ENCODE results near the gene KCNC1.

Gene KCNC1

DNA sequence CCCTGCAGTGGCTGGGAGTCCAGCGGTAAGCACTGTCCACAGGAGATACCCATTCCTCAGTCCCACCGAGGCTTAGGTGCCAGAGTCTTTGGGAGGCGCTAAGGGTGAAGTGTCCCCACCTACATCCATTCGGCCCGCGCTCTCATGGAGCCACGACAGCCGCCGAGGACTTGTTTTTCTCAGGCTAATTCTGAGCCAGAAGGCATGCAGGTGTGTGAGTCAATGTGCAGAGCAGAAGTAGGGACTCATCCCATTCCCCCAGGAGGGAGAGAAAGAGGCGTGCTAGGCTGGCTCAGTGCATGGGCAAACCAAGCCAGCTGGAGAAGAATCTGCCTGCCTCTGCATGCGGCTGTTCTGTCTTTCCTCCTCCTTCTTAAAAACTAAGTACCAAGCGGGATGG lies 46.6 kb downstream of the KCNC1 start:
- no peak for DNase-seq
- TF ChIP-seq POLR2A (IDR thresholded peaks at IDR 0.05; ENCODE audit: low read length) (no peak), GATA1 (IDR thresholded peaks at IDR 0.05; ENCODE audit: low read depth, low read length) (no peak)

DNA sequence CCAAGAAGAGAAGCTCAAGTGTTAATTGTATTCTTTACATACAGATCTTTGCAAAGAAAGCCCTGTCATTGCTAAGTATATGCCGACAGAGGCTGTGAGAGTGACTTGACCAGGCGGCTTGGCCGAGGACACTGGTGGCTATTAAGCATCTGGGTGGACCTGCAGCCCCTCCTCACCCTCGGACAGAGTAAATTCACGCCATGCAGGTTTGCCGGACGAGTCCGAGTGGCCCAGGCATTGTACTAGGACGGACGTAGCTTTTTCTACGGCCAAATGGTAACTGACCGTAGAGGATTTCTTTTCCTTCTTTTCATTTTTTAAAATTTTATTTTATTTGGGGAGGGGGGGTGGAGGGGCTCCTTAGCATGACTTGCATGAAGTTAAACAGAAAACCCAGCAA lies 47.0 kb downstream of the KCNC1 start:
- TF ChIP-seq POLR2A (IDR thresholded peaks at IDR 0.05; ENCODE audit: low read length) = no peak
- no peak for TF ChIP-seq GATA1 (IDR thresholded peaks at IDR 0.05; ENCODE audit: low read depth, low read length)
- DNase-seq = no peak

DNA sequence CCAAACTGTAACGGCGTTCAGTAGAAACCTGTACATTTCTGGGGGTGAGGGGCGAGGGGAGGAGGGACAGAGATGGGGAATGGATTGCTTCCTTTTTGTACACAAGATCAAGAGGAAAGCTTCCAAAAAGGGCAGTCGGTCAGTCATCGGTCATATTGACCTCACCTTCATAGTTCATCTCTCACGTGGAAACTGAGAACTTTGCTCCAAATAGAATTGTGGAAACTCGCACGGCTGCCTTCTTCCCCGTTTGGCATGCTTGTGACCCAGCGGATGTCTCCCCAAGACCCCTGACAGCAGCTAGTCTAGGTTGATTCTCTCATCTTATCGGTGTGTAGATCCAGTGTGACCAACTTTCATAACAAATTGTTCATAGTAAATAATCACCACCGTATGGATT lies 47.6 kb downstream of the KCNC1 start:
- DNase-seq = no peak
- TF ChIP-seq GATA1 (IDR thresholded peaks at IDR 0.05; ENCODE audit: low read depth, low read length) = no peak
- TF ChIP-seq POLR2A (IDR thresholded peaks at IDR 0.05; ENCODE audit: low read length) = no peak

DNA sequence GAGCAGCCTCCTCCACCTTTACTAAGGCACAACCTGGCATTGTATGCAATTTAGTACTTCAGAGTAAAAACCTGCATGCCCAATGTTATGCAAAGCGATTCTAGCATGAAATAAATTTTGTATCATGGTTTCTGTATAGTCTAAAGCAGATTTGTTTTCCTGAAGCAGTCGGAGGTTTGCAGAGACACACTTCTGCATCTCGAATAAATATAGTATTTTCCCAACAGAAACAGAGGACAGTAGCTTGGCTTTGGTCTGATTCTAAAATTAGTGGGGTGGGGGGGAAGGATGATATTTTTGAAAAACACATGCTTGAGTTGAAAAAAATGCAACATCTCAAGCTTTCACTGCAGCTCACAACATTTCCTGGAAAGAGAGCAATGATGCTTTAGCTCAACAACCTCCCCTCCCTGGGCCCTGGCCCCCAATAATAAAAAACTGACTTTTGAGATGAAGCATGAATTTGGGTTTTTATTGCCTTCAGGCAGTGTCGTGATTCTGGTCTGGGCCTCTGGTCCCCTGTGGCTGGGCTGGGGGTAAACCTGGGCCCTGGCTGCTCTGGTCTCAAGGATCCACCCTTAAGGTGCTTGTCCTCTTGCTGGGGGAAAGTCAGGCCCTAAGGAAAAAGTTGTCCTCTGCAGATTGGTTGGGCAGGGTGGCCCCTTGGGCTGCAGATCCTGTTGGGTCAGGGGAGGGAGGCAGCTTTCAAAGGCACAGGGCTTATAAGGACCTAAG lies 48.2 kb downstream of the KCNC1 start:
- TF ChIP-seq POLR2A (IDR thresholded peaks at IDR 0.05; ENCODE audit: low read length) = no peak
- no peak for TF ChIP-seq GATA1 (IDR thresholded peaks at IDR 0.05; ENCODE audit: low read depth, low read length)

DNA sequence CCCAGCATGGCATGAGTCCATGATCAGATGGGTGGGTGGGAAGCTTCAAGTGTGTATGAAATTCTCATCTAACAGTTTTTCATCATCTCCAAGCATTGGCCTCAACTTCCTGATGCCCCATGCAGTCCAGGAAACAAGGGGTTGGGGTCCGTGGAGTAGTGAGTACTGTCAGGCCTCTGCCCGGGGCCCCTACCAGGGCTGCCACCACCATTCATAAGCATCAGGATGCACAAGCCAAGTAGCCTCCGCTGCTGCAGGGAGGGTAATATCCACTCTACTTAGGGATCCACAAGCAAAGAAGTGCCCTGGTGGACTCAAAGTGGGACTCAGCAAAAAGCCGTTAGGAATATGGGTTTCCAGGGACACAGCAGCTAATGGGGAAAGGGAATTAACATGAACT lies 49.3 kb downstream of the KCNC1 start:
- TF ChIP-seq GATA1 (IDR thresholded peaks at IDR 0.05; ENCODE audit: low read depth, low read length) (no peak), POLR2A (IDR thresholded peaks at IDR 0.05; ENCODE audit: low read length) (no peak)
- no peak for DNase-seq

More for the DNA sequence above, 48.2 kb downstream of the KCNC1 start:
- no peak for DNase-seq

DNA sequence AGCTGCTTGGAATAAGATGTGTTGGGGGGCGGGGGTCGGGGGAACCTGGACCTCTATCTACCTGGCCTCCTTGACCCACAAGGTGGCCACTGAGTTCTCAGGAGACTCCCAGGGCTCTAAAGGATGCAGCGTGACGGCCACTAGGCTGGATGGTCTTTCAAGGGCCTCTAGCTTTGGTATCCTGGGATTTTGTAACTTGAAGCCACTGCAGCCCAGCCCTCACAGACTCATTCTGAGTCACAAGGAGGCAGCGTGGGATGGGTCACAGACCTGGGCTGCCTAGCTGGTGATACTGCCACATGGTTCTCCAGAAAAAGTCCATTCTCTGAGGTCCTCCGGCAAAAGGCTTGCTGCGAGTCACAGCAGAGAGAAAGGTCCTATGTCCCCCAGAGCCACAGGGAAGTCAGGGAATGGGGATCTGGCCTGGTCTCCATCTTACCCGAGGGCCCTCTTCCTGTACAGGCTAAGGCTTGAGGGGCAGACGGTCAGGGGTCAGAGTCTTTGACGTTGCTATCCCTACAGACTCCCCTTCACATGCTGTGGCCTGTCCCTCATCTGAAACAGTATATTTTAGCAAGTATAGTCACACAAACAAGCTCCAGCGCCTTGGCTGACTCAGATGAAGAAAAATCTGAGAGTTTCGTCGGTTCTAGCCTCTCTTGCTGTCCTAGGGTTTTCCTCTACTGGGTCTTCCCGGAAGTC lies 52.4 kb downstream of the KCNC1 start:
- no peak for TF ChIP-seq POLR2A (IDR thresholded peaks at IDR 0.05; ENCODE audit: low read length)
- TF ChIP-seq GATA1 (IDR thresholded peaks at IDR 0.05; ENCODE audit: low read depth, low read length) = no peak
- no peak for DNase-seq

DNA sequence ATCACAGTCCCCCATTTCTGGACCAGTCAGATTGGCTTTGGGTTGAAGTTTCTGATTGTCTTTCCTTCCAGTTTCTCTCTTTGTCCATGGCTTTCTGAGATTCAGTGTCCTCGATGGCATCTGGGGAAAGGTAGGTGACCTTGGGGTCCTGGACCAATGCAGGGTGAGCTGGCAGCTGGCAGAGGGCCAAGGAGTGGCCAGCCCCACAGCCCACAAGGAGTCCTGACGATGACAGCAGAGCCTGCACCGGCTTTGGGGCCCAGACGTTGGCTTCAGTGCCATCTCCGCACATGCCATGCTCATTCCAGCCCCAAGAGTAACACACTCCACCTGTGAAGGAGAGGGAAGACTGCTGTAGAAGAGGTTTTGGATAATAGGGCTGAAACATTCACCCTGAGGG lies 53.5 kb downstream of the KCNC1 start:
- DNase-seq = no peak
- no peak for TF ChIP-seq GATA1 (IDR thresholded peaks at IDR 0.05; ENCODE audit: low read depth, low read length)
- TF ChIP-seq POLR2A (IDR thresholded peaks at IDR 0.05; ENCODE audit: low read length) = no peak

DNA sequence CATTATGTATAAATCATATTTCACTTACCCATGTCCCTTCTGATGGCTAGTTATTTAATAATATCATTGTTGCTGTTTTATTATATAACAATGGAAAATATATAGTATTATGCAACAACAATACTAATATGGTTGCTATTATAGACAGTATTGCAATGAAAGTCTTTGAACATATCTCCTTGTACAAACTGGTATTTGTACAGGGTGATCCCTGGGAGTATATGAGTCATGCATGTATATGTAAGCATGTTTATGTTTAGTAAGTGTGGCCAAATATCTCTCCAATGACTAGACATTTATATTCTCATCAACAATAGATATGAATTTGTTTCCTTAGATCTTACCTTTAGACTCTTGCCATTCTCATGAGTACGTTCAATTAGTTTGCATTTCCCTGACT lies 55.9 kb downstream of the KCNC1 start:
- TF ChIP-seq GATA1 (IDR thresholded peaks at IDR 0.05; ENCODE audit: low read depth, low read length) (no peak), POLR2A (IDR thresholded peaks at IDR 0.05; ENCODE audit: low read length) (no peak)
- no peak for DNase-seq

DNA sequence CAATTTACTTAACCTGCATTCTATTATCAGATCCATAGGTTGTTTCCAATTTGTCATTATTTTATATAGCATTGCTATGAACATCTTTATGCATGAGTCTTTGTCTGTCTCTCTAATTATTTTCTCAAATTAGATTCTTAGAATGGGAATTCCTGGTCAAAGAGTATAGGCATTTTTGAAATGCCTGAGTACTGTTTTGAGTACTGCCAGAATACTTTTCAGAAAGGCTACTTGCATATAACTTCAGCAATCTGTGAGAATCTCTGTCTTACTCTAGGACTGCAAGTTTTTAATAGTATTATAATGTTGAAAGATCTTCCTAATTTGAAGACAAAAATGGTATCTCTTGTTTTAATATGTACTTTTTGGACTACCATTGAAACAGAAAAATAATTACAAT lies 56.6 kb downstream of the KCNC1 start:
- DNase-seq = no peak
- TF ChIP-seq POLR2A (IDR thresholded peaks at IDR 0.05; ENCODE audit: low read length) = no peak
- no peak for TF ChIP-seq GATA1 (IDR thresholded peaks at IDR 0.05; ENCODE audit: low read depth, low read length)

DNA sequence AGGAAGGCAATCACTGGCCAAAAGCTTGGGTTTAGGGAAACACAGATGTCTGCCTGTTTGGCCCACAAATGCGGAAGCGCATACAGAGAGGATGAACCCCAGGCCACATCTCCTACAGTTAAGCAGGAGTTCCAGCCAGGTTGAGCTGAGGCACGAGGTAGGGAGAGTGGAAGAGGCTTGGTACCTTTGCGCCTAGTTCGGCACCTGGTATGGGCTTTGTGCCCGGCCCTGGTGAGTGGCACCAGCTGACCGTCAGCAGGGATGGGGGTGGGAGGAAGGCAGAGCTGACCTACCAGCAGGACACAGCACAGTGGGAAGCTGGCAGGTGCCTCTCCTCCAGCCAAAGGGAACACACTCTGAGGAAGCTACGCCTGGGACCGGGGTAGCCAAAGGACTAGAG lies 57.6 kb downstream of the KCNC1 start:
- DNase-seq = no peak
- TF ChIP-seq GATA1 (IDR thresholded peaks at IDR 0.05; ENCODE audit: low read depth, low read length) = no peak
- no peak for TF ChIP-seq POLR2A (IDR thresholded peaks at IDR 0.05; ENCODE audit: low read length)

DNA sequence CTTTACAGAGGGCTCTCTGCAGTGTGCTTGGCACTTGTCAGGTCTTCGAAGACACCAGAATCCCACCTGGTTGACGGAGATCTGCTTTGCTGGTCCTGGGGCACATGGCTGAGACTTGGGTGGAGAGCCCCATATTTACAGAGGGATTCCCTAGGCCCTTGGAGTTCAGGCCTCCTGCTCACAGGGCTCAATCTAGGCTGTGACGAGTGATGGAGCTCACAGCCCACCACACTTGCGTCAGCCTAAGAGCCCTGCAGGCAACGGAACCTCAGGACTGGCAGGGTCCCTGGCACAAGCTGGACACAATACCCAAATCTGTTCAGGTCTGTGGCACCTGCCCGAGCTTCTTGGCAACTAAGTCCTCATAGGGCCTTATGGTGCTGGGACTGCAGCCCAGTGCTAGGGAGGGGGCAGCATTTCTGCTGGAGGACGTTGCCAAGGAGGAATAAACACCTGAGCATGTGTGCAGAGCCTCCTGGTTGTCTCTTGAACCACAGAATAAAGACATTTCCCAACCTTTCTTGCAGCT lies 59.1 kb downstream of the KCNC1 start:
- TF ChIP-seq POLR2A (IDR thresholded peaks at IDR 0.05; ENCODE audit: low read length) = no peak
- TF ChIP-seq GATA1 (IDR thresholded peaks at IDR 0.05; ENCODE audit: low read depth, low read length) = no peak
- DNase-seq = no peak

DNA sequence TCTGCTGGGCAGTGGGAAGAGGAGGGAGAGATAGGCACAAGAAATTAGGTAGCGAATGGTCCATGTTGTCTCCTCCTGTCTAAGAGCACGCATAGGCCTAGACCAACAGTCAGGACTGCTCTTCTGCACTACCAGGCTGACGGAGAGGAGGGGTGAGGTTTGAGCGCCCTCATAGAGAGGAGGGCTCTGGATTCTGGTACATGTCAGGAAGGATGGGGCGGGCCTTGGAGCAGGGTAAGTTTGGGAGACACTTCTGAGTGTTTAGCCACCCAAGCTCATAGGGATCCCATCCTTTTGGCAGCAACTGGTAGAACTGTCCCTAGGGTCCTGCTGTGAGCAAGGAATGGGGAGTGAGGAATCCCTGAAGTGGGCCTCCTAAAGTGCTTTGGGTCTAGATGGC lies 60.4 kb downstream of the KCNC1 start:
- DNase-seq = no peak
- no peak for TF ChIP-seq GATA1 (IDR thresholded peaks at IDR 0.05; ENCODE audit: low read depth, low read length)
- no peak for TF ChIP-seq POLR2A (IDR thresholded peaks at IDR 0.05; ENCODE audit: low read length)

DNA sequence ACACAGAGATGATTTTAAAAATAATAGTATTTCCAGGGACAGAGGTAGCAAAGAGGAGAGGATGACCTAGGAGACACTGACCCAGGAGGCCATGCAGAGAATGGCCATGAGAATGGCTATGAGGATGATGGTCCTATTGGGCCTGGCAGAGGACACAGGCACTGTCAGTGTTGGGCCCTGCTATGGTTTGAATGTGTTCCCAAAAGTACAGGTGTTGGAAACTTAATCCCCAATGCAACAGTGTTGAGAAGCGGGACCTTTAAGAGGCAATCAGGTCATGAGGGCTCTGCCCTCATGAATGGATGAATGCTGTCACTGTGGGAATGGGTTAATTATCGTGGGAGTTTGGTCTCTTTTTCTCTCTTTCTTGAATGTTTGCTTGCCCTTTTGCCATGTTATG lies 61.6 kb downstream of the KCNC1 start:
- TF ChIP-seq POLR2A (IDR thresholded peaks at IDR 0.05; ENCODE audit: low read length) (no peak), GATA1 (IDR thresholded peaks at IDR 0.05; ENCODE audit: low read depth, low read length) (no peak)

DNA sequence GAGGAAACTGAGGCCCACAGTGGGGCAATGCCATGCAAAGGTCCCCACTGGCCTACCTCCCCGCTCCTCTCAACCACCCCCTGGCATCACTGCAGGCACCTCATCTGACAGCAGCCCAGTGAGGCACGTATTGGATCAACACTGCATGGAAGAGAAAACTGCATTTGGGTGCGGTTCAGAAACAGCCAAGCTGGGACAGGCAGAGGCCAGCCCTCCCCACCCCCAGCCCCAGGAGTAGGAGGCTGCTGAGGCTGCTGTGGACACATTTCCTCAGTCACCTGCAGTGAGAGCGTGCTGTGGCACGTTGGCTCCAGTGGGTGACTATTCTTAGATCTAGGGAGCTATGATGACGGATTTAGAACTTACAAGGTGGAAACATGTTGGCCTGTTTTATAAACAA lies 63.7 kb downstream of the KCNC1 start:
- no peak for DNase-seq
- TF ChIP-seq POLR2A (IDR thresholded peaks at IDR 0.05; ENCODE audit: low read length) = no peak

More for the DNA sequence above, 61.6 kb downstream of the KCNC1 start:
- DNase-seq = no peak

DNA sequence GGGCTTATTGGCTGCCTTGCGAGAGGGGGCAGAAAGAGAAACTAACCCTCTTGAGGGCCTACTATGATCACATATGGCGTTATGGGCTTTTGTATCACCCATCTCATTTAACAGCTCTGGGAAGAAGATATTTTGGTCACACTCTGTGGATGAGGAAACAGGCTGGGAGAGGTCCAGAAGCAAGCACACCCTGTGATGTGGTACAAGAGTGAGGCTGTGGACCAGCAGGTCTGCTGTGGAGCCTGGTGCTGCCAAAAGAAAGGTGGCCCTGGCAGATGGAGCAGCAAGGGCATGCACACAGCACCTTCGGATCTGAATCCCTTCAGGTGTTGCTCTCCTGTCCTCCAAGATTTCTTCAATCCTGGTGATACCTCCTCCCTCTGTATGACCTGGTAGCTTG lies 64.1 kb downstream of the KCNC1 start:
- no peak for DNase-seq
- TF ChIP-seq POLR2A (IDR thresholded peaks at IDR 0.05; ENCODE audit: low read length) (no peak), GATA1 (IDR thresholded peaks at IDR 0.05; ENCODE audit: low read depth, low read length) (no peak)

Measured in erythroblast (primary cell).